Spleen (tissue), 13 donors: Measurements from ENCODE around the gene WASHC3. TPM values are rescaled to one million over a fixed set of nuclear protein-coding genes. Genes with fewer than 3 reads are reported as not detected.

Source experiments
- DNase-seq: peaks from one replicate; pipeline ENCODE4 v3.0.0-alpha.2; 2020
- H3K27ac ChIP-seq, 8 donors: fragments of 200-600 bp; sonication (generic) in 7 of 8; 1 replicate in 4 of 8; 2 replicates in 4 of 8; pipeline versions ENCODE4 v1.5.0 to v1.8.0; 2016 to 2021; ENCODE audit warnings: inconsistent platforms in 4 of 8, mild to moderate bottlenecking in 4 of 8, moderate library complexity in 1 of 8
- H3K27me3 ChIP-seq, 7 donors: fragments of 200-600 bp; sonication (generic) in 6 of 7; replicated peaks in 1 of 7; 1 replicate in 4 of 7; 2 replicates in 3 of 7; pipeline versions ENCODE4 v1.5.0 to v1.8.0; 2016 to 2021; ENCODE audit warnings: inconsistent platforms in 3 of 7, mild to moderate bottlenecking in 1 of 7
- H3K36me3 ChIP-seq, 6 donors: fragments of 200-600 bp; sonication (generic) in 5 of 6; 1 replicate in 4 of 6; 2 replicates in 2 of 6; pipeline versions ENCODE4 v1.5.0 to v1.8.0; 2016 to 2021; ENCODE audit warnings: inconsistent platforms in 2 of 6
- H3K4me1 ChIP-seq, 6 donors: fragments of 200-600 bp; sonication (generic) in 5 of 6; 1 replicate in 3 of 6; 2 replicates in 3 of 6; pipeline versions ENCODE4 v1.5.0 to v1.8.0; 2016 to 2021; ENCODE audit warnings: inconsistent platforms in 3 of 6
- H3K4me3 ChIP-seq, 8 donors: fragments of 200-600 bp; sonication (generic) in 7 of 8; 1 replicate in 4 of 8; 2 replicates in 4 of 8; pipeline versions ENCODE4 v1.5.0 to v1.8.0; 2016 to 2021; ENCODE audit warnings: inconsistent platforms in 4 of 8, mild to moderate bottlenecking in 4 of 8, moderate library complexity in 2 of 8
- H3K9me3 ChIP-seq, 8 donors: fragments of 200-600 bp; sonication (generic) in 7 of 8; 1 replicate in 4 of 8; 2 replicates in 4 of 8; pipeline versions ENCODE4 v1.5.0 to v1.8.0; 2016 to 2021; ENCODE audit warnings: inconsistent platforms in 4 of 8
- POLR2A ChIP-seq, 3 donors: fragments of 450-650 bp; IDR thresholded peaks; one replicate each; pipeline ENCODE4 v1.5.1; 2017; ENCODE audit warnings: antibody characterized with exemption in 3 of 3, mild to moderate bottlenecking in 1 of 3
- POLR2AphosphoS5 ChIP-seq, 3 donors: sonication (generic); formaldehyde crosslinking; IDR thresholded peaks; one replicate each; pipeline ENCODE4 v1.5.1; 2017; ENCODE audit warnings: antibody characterized with exemption in 3 of 3
- WGBS, 5 donors: extraction: QIAGEN DNeasy Blood & Tissue Kit in 3 of 5; methylation state at CpG; one replicate each; pipeline versions ENCODE4 v1.1.5 to v1.1.7; 2013 to 2018; 5-methylcytosine and 5-hydroxymethylcytosine counted together
- intact Hi-C: fragments of 100-400 bp; cut with DNase I; formaldehyde crosslinking; loops from one replicate; pipeline ENCODE4 v1.15.0; 2023; ENCODE audit warnings: low total_unique reads
- long read RNA-seq, 2 donors: transcript quantifications; one replicate each; lab custom pipeline, GENCODE V29; 2026
- polyA plus RNA-seq, 3 donors: library from polyadenylated mRNA; stranded (reverse); fragments of 200-250 nt; gene quantifications; one replicate each; pipeline ENCODE4 v1.2.1, GENCODE V29; 2013
- total RNA-seq, 7 donors: library from RNA; depleted of rRNA in 3 of 7; stranded (reverse); fragments of >200 nt in 3 of 7; fragmentation: NEBNext Ultra II Directional in 4 of 7; extraction: Animal tissue kit (Norgen Biotek cat#: 25700) in 4 of 7; gene quantifications; one replicate each; pipeline versions ENCODE4 v1.1.0 to v1.2.1, GENCODE V29; 2016 to 2021
- TF ChIP-seq, protein P1 (sequence below), 11 experiments: fragments of 200-600 bp in 7 of 11; fragments of 450-650 bp in 4 of 11; sonication (generic) in 4 of 11; IDR thresholded peaks in 8 of 11; conservative IDR thresholded peaks in 3 of 11; 1 replicate in 7 of 11; 2 replicates in 4 of 11; pipeline versions ENCODE4 v1.4.0 to v1.8.0; 2016 to 2021; ENCODE audit warnings: antibody characterized with exemption in 11 of 11, inconsistent platforms in 4 of 11, mild to moderate bottlenecking in 1 of 11
- donor health status: healthy with polysubstance abuse.
- donor health status: DM: no; HTN: no; CAD: no; lungs with moderate emphysema.
- donor health status: DM: no; HTN: no; CAD: no.
- donor health status: Bipolar disorder and iron deficiency.
- donor health status: healthy.
- donor health status: DM: no; HTN: no; CAD: no.
- donor health status: DM: yes; HTN: yes; CAD: no.

The WASHC3 gene, protein sequence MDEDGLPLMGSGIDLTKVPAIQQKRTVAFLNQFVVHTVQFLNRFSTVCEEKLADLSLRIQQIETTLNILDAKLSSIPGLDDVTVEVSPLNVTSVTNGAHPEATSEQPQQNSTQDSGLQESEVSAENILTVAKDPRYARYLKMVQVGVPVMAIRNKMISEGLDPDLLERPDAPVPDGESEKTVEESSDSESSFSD
- total RNA-seq (10 to 100 TPM; 36.6 to 77.7 (median 49.6) TPM), polyA plus RNA-seq (10 to 100 TPM; 30.2 to 47.9 (median 33.5) TPM)
- long read RNA-seq, donor 1, transcript WASHC3-201 (7 exons, 916 nt), result major isoform, 6 of 15 reads
- long read RNA-seq, donor 1, partial matches to known transcripts, result 5 of 15 reads
- long read RNA-seq, donor 1, other reads (novel, unspliced or antisense), result 0 of 15 reads
- long read RNA-seq, donor 2, transcript WASHC3-201 (7 exons, 916 nt), result major isoform, 10 of 12 reads
- long read RNA-seq, donor 2, partial matches to known transcripts, result 0 of 12 reads
- long read RNA-seq, donor 2, other reads (novel, unspliced or antisense), result 0 of 12 reads

DNA sequence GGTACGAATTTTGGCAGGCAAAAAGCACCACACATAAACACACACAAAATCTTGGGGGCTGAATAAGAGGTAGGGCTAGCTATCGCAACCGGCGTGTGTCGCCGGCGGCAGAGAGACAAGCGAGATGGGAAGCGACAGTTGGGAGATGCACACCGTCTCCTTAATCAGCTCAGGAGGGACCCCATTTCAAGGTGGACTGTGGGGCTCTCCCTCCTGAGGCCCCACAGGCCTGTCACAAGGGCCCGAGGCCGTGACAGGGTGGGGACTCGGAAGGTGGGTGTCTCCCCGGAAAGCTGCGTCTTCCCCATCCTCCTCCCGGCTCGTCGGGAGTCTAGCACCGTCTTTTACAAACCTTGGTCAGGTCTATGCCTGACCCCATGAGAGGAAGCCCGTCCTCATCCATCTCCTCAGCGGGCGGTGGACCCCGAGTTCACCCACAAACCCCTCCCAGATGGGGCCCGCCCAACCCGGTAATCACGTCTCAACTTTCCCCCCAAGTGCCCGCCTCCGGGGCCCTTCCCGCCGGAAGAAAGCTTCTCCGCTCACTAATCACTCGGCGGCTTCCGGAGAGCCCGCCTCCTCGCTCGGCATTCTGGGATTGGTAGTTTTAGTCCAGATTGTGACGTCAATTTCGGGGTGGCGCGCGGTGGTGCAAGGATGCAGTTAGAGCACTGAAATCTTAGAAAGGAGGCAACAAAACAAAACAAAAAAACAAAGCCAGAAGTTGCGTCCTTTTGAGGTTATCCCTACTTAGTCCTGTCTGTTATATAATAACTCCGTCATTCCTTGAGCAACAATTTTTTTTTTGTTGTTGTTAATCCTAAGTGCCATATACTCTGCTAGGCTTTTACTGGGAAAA is at the start of gene WASHC3:
TSS of gene WASHC3 (minus strand) at position 432 of the 859 bp plus-strand sequence. CDS start at position 403, 29 bp downstream.
- WGBS, 5 donors, result 1 to 2% (median 2%) methylated on average over 39 to 44 of the region's 44 CpGs
- peaks cover 0 to 40% (median 11%) of the 10 kb centered on the region in 6 donors for H3K4me1 ChIP-seq
- intact Hi-C loops, result loop anchor here (10.0 kb wide), 1 partner anchor 53 kb away; no protein-coding TSS in a partner anchor

DNA sequence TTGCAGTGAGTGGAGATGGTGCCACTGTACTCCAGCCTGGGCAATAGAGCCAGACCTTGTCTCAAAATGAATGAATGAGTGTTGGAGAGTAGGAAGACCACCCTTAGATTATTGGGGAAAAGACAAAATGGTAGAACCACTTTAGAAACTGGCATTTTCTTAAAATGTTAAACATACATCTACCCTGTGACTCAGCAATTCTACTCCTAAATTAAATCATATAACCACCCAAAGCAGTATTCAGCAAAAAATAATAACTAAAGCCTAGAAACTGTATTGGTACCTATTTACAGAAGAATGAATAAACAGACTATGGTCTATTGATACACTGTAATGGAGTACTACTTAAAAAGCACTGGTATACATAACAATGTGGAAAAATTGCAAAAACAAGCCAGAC is 49.0 kb upstream of the WASHC3 start:
- no peak for DNase-seq
- Histone ChIP-seq H3K27ac (no peak overlapping the region), H3K36me3 (peaks cover 0 to 93% (median 55%) of the 10 kb centered on the region in 6 donors), H3K4me1 (no peaks in the 10 kb centered on the region), H3K27me3 (no peaks in the 10 kb centered on the region), H3K9me3 (peaks cover 0 to 10% (median 3%) of the 10 kb centered on the region in 8 donors), H3K4me3 (no peak overlapping the region)
- TF ChIP-seq POLR2AphosphoS5 (IDR thresholded peaks at IDR 0.05), result no peak
- TF ChIP-seq, protein P1, sequence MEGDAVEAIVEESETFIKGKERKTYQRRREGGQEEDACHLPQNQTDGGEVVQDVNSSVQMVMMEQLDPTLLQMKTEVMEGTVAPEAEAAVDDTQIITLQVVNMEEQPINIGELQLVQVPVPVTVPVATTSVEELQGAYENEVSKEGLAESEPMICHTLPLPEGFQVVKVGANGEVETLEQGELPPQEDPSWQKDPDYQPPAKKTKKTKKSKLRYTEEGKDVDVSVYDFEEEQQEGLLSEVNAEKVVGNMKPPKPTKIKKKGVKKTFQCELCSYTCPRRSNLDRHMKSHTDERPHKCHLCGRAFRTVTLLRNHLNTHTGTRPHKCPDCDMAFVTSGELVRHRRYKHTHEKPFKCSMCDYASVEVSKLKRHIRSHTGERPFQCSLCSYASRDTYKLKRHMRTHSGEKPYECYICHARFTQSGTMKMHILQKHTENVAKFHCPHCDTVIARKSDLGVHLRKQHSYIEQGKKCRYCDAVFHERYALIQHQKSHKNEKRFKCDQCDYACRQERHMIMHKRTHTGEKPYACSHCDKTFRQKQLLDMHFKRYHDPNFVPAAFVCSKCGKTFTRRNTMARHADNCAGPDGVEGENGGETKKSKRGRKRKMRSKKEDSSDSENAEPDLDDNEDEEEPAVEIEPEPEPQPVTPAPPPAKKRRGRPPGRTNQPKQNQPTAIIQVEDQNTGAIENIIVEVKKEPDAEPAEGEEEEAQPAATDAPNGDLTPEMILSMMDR (IDR thresholded peaks at IDR 0.05 in 8 of 11, conservative IDR thresholded peaks at IDR 0.05 in 3 of 11), result no peak
- TF ChIP-seq POLR2A (IDR thresholded peaks at IDR 0.05), result no peak
- intact Hi-C loops, result loop anchor here (10.0 kb wide), 1 partner anchor 46 kb away; the partner anchor contains the start of gene WASHC3

More for the DNA sequence above, at the start of gene WASHC3:
- H3K27ac ChIP-seq, result peak within 1 kb of the TSS; percentile 86 to 96 (median 92)
- peak; percentile 98 for DNase-seq
- H3K4me3 ChIP-seq, result peak within 1 kb of the TSS; percentile 68 to 88 (median 79)
- peak in 2 of 3 donors; percentile 46 to 57 for TF ChIP-seq POLR2A (IDR thresholded peaks at IDR 0.05)
- TF ChIP-seq, protein P1 (IDR thresholded peaks at IDR 0.05 in 8 of 11, conservative IDR thresholded peaks at IDR 0.05 in 3 of 11), result peak in 6 of 11 experiments; percentile 7 to 45 (median 20)
- TF ChIP-seq POLR2AphosphoS5 (IDR thresholded peaks at IDR 0.05), result peak; percentile 92 to 94 (median 92)
- H3K36me3 ChIP-seq, result peaks cover 0 to 34% (median 7%) of the 10 kb centered on the region in 6 donors
- H3K27me3 ChIP-seq, result no peaks in the 10 kb centered on the region
- no peaks in the 10 kb centered on the region for H3K9me3 ChIP-seq

DNA sequence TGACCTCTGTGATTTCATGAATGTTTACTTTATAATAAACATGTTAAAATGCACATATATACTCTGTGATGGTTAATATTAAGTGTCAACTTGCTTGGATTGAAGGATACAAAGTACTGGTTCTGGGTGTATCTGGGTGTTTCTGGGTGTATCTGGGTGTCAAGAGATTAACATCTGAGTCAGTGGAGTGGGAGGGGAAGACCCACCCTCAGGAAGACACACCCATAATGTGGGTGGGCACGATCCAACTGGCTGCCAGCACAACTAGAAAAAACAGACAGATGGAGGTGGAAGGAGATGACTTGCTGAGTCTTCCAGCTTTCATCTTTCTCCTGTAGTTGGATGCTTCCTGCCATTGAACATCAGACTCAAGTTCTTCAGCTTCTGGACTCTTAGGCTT is 46.2 kb upstream of the WASHC3 start:
- intact Hi-C loops, result no loop called here
- H3K4me3 ChIP-seq, result no peak overlapping the region
- no peak for TF ChIP-seq POLR2A (IDR thresholded peaks at IDR 0.05)
- no peak for TF ChIP-seq POLR2AphosphoS5 (IDR thresholded peaks at IDR 0.05)
- TF ChIP-seq, protein P1 (IDR thresholded peaks at IDR 0.05 in 8 of 11, conservative IDR thresholded peaks at IDR 0.05 in 3 of 11), result no peak
- H3K4me1 ChIP-seq, result no peaks in the 10 kb centered on the region
- no peak overlapping the region for H3K27ac ChIP-seq
- DNase-seq, result no peak
- 73 to 95% (median 86%) methylated on average over 1 of the region's 1 CpG for WGBS, 5 donors
- H3K27me3 ChIP-seq, result no peaks in the 10 kb centered on the region
- H3K36me3 ChIP-seq, result peaks cover 0 to 98% (median 56%) of the 10 kb centered on the region in 6 donors
- peaks cover 0 to 17% (median 7%) of the 10 kb centered on the region in 8 donors for H3K9me3 ChIP-seq
